Choroid plexus epithelial cell (primary cell): ENCODE data around the gene PI4KA.
"Not testable (repeated sequence)": the region's sequence is repeated elsewhere in the genome, so short reads cannot be mapped to it uniquely, and the experiment has no call there.

Experiments used
- DNase-seq: peaks from one replicate; pipeline ENCODE4 v3.0.0-alpha.2; 2010; ENCODE audit warnings: low read depth
- H3K4me3 ChIP-seq: 2 replicates; pipeline ENCODE4 v1.5.1; 2011; ENCODE audit warnings: low read depth, mild to moderate bottlenecking, control low read depth, low read length, moderate library complexity
- TF ChIP-seq, protein P1 (sequence below): conservative IDR thresholded peaks from 2 replicates; pipeline ENCODE4 v1.5.1; 2011; ENCODE audit warnings: low read depth, mild to moderate bottlenecking, control low read depth, inconsistent platforms, low read length, moderate library complexity

PI4KA gene

DNA sequence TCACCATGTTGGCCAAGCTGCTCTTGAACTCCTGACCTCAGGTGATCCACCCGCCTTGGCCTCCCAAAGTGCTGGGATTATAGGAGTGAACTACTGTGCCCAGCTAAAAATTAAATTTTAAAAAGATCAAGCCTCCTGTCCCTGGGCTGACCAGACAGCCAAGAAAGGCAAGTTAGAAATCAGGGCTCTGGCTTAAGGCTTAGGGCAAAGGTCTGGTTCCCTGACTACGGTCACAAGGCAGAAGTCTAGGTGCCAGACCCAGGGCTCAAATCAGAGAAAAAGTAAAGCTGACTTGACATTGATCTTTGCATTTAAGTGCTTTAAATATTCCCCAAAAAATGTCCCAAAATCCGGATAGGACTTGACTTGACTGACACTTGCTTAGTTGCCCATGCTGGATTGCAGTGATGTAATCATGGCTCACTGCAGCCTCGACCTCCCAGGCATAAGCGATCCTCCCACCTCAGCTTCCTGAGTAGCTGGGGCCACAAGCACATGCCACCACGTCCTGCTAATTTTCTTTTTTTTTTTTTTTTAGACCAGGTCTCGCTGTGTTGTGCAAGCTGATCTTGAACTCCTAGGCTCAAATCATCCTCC is 41.3 kb upstream of the PI4KA start:
- H3K4me3 ChIP-seq: no peak overlapping the region
- no peak for DNase-seq
- TF ChIP-seq, protein P1, sequence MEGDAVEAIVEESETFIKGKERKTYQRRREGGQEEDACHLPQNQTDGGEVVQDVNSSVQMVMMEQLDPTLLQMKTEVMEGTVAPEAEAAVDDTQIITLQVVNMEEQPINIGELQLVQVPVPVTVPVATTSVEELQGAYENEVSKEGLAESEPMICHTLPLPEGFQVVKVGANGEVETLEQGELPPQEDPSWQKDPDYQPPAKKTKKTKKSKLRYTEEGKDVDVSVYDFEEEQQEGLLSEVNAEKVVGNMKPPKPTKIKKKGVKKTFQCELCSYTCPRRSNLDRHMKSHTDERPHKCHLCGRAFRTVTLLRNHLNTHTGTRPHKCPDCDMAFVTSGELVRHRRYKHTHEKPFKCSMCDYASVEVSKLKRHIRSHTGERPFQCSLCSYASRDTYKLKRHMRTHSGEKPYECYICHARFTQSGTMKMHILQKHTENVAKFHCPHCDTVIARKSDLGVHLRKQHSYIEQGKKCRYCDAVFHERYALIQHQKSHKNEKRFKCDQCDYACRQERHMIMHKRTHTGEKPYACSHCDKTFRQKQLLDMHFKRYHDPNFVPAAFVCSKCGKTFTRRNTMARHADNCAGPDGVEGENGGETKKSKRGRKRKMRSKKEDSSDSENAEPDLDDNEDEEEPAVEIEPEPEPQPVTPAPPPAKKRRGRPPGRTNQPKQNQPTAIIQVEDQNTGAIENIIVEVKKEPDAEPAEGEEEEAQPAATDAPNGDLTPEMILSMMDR: no peak

DNA sequence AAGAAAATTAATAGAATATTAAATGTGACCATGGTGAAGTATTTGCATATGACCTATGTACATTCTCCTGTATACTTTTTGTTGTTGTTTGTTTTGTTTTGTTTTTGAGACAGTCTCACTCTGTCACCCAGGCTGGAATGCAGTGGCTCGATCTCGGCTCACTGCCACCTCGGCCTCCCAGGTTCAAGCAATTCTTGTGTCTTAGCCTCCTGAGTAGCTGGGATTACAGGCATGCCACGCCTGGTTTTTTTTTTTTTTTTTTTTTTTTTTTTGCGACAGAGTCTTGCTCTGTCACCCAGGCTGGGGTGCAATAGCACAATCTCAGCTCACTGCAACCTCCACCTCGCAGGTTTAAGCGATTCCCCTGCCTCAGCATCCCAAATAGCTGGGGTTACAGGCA is 39.1 kb upstream of the PI4KA start:
- H3K4me3 ChIP-seq, DNase-seq: not testable (repeated sequence)

DNA sequence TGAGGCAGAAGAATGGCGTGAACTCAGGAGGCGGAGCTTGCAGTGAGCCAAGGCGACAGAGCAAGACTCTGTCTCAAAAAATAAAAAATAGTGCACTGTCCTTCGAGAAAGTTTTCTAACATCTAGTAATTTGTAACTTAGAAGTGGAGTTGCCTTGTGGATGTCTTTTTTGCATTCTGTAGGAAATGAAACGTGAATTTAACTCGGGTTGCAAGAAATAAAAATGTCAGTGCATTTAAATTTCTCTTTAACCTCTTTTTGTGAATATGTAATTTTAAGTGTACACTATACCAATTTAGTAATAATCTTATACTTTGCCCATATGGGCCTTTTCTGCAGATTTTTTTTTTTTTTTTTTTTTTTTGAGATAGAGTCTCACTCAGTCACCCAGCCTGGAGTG is 32.4 kb upstream of the PI4KA start:
- no peak for DNase-seq
- TF ChIP-seq, protein P1: no peak

DNA sequence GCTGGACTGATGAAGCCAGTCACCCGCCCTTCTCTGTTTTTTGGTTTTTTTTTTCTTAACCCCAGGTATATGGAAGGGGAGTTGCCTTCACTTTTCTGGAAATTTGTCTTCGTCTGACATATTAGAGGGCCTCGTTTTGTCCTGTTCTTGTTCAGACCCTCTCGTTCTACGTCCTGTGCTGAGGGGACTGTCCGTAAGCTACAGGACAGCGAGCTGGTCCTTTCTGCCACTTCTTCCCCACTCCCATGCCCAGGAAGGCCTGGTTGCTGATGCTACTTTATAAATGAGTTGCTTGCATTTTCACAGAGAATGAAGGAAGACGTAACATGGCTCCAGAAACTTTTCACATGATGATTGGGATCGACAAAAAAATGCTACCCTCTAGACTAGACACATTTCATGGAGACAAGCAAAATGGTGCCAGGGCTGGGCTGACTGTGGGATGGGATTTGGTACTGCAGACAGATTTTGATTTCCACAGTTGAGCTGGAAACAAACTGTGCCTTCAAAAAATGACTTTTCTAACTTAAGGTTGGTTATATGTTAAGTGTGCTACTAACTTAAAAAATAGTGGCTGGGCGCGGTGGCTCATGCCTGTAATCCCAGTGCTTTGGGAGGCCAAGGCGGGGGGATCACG is 31.4 kb upstream of the PI4KA start:
- TF ChIP-seq, protein P1: no peak
- no peak overlapping the region for H3K4me3 ChIP-seq
- no peak for DNase-seq

More for the DNA sequence above, 32.4 kb upstream of the PI4KA start:
- no peak overlapping the region for H3K4me3 ChIP-seq

DNA sequence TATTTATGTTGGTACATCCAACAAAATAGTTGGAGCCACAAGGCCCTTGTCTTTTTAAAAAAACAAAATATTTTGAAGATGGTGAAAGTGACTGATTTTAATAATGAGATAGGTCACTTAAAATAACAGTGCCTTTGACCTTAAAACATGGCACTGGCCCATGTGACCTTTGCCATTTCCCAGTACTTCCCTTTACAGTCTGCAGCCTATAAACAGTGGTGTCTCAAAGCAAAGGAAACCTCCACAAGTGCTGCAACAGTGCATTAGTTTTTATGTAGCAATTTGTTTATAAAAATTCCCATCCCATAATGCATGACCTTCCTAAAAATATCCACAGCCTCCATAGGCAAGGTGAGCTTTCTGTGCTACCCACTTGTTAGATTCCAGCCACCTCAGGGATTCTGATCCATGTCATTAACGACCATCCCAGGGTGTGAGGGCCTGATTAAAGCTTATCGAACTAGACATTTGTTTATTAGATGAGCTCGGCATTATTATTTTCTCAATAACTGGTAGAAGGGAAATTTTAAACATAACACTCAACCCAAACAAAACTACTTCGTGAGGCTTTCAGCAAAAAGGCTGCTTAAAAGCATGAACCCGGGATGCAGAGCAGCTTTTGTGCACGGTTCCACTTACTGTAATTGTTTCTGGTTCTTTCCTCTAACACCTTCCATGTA is 30.6 kb upstream of the PI4KA start:
- TF ChIP-seq, protein P1: no peak
- no peak for DNase-seq

DNA sequence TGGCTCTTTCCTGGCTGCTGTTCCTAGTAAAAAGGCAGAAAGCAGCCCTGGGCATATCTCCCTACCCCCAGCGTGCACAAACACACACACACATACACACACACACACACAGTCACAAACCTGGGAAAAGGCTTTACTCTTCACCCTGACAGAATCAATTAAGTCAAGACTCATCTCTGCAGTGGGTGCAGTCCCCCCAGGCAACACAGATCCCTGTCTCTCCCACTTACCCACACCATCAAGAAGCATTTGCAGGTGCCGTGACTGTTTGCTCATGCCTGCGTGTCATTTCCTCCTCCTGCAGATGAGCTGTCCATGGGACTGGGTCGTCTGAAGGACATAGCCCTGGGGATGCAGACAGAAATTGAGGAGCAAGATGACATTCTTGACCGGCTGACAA is 28.8 kb upstream of the PI4KA start:
- DNase-seq: no peak
- H3K4me3 ChIP-seq: no peak overlapping the region
- TF ChIP-seq, protein P1: no peak

More for the DNA sequence above, 30.6 kb upstream of the PI4KA start:
- no peak overlapping the region for H3K4me3 ChIP-seq

DNA sequence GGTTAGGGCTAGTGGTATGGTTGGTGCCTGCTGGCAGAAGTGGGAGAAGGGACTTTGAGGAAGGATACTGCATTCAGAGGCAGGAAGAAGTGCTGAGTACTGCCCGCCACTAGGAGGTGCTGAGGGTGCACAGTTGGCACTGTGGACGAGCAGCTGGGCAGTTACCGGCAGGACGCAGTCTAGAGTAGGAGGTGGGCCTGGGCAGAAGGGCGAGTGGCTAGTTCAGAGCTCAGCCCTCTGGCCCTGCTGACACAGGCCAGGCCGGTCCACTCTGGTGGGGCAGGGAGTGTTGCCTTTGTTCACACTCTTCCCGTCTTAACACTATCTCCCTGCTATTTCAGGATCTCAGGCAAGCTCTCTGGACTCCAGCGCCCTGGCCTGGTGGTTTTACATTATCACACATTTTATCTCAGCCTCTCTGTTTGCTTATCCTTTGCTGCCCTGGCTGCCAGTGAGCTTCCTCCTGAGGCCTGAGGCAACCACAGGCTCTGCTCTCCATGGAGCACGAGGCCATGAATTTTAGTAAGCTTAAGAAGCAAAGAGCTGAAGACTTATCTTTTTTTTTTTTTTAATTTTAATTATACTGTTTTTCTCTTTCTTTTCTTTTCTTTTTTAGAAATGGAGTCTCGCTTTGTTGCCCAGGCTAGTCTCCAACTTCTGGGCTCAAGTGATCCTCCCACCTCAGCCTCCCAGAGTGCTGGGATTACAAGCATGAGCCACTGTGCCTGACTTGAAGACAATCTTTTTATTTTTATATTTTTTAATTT is 27.1 kb upstream of the PI4KA start:
- peak; percentile 90 for DNase-seq
- TF ChIP-seq, protein P1: peak; percentile 93
- peak overlapping the region; percentile 26 for H3K4me3 ChIP-seq
